Thoracic aorta (tissue), 2 donors: ENCODE results near the gene STAMBPL1. TPM values are rescaled to one million over a fixed set of nuclear protein-coding genes. Genes with fewer than 3 reads are reported as not detected.

Experiments used
- ATAC-seq: fragments of 150-250 bp; one replicate; pipeline ENCODE4 v1.8.0; 2017; ENCODE audit warnings: low read depth; ENCODE audit not compliant: insufficient number of reproducible peaks, low FRiP score
- DNase-seq: peaks from one replicate; pipeline ENCODE4 v3.0.0-alpha.2; 2020; ENCODE audit warnings: low spot score
- H3K27ac ChIP-seq, 2 donors: fragments of 200-600 bp; sonication (generic); 1 replicate in 1 of 2; 2 replicates in 1 of 2; pipeline ENCODE4 v1.5.1; 2016; ENCODE audit warnings: mild to moderate bottlenecking in 2 of 2, moderate library complexity in 2 of 2
- H3K27me3 ChIP-seq: fragments of 200-600 bp; sonication (generic); replicated peaks from 2 replicates; pipeline ENCODE4 v1.6.0; 2016; ENCODE audit warnings: mild to moderate bottlenecking; ENCODE audit not compliant: insufficient read depth
- H3K36me3 ChIP-seq: fragments of 200-600 bp; sonication (generic); one replicate; pipeline ENCODE4 v1.5.1; 2016
- H3K4me1 ChIP-seq, 2 donors: fragments of 200-600 bp; sonication (generic); 1 replicate in 1 of 2; 2 replicates in 1 of 2; pipeline versions ENCODE4 v1.5.1 to v1.6.0; 2016; ENCODE audit warnings: low read depth in 2 of 2, mild to moderate bottlenecking in 1 of 2; ENCODE audit not compliant: control insufficient read depth in 1 of 2
- H3K4me3 ChIP-seq: fragments of 200-600 bp; sonication (generic); 2 replicates; pipeline ENCODE4 v1.5.1; 2016; ENCODE audit warnings: mild to moderate bottlenecking
- H3K9me3 ChIP-seq: fragments of 200-600 bp; sonication (generic); 2 replicates; pipeline ENCODE4 v1.5.1; 2016
- CTCF ChIP-seq: fragments of 200-600 bp; sonication (generic); IDR thresholded peaks from one replicate; pipeline ENCODE4 v1.5.1; 2019; ENCODE audit warnings: antibody characterized with exemption
- total RNA-seq, 2 donors: library from RNA; depleted of rRNA; stranded (reverse); fragments of >200 nt; gene quantifications; one replicate each; pipeline versions ENCODE4 v1.1.0 to v1.2.3, GENCODE V29; 2016

The STAMBPL1 gene
- total RNA-seq, 2 donors from 2014 or later = 2.2 to 10.0 TPM

- Histone ChIP-seq H3K27ac (no peak overlapping the region), H3K36me3 (no peaks in the 10 kb centered on the region), H3K27me3 (no peaks in the 10 kb centered on the region), H3K9me3 (no peaks in the 10 kb centered on the region), H3K4me3 (no peak overlapping the region), H3K4me1 (no peaks in the 10 kb centered on the region)
- ATAC-seq (no peak), DNase-seq (no peak)
- no peak for TF ChIP-seq CTCF
Measured at GRCh38 chr10:88913788-88914187, 33.7 kb downstream of the STAMBPL1 start.

DNA sequence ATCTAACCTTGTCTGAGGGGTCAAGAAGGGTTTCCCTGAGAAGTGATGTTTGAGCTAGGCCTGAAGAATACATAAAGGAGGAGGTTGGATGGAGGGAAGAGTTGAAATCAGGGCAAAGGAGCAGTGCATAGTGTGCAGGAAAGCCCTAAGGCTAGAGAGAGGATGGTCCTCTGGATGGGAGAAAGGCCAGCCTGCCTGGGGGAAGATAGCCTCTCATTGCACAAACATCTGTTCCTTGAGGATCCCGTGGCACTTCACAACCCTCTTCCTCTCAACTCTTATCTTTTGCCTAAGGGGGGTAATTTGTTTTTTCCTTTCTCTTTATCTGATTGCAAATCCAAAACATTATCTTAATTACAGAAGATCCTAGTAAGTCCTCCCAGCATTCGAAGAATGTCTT is 35.7 kb downstream of the STAMBPL1 start:
- H3K27ac ChIP-seq = no peak overlapping the region
- H3K9me3 ChIP-seq = no peaks in the 10 kb centered on the region
- DNase-seq (no peak), ATAC-seq (no peak)
- no peak overlapping the region for H3K4me3 ChIP-seq
- no peaks in the 10 kb centered on the region for H3K27me3 ChIP-seq
- H3K4me1 ChIP-seq = peaks cover 3 to 4% of the 10 kb centered on the region in 2 donors
- no peaks in the 10 kb centered on the region for H3K36me3 ChIP-seq
- no peak for TF ChIP-seq CTCF

DNA sequence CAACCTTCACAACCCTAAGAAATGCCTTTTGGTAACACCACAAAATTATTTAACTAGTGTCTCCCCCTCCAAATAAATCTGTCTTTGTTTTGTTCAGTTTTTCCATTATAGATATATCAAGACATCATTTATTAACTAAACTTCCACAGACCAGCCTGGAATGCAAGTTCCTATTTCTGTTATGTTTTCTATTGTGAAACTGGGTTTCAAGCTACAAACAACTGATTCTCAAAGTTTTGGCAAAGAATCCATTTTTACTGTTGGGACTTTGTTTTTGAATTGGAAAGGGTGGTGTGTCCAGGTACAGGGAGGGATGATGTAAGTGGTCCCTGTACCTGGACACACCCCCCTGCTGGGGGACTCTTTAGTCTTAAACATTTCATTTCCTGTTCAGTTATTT is 36.2 kb downstream of the STAMBPL1 start:
- no peak for DNase-seq
- Histone ChIP-seq H3K27me3 (no peaks in the 10 kb centered on the region), H3K36me3 (no peaks in the 10 kb centered on the region), H3K4me1 (peaks cover 6 to 9% of the 10 kb centered on the region in 2 donors), H3K9me3 (no peaks in the 10 kb centered on the region), H3K4me3 (no peak overlapping the region), H3K27ac (no peak overlapping the region)
- ATAC-seq = no peak
- TF ChIP-seq CTCF = no peak

GRCh38 chr10:88916986-88917385 is 36.9 kb downstream of the STAMBPL1 start:
- Histone ChIP-seq H3K4me3 (no peak overlapping the region), H3K9me3 (no peaks in the 10 kb centered on the region), H3K4me1 (peaks cover 6 to 10% of the 10 kb centered on the region in 2 donors), H3K36me3 (no peaks in the 10 kb centered on the region), H3K27me3 (no peaks in the 10 kb centered on the region), H3K27ac (no peak overlapping the region)
- ATAC-seq (no peak), DNase-seq (no peak)
- no peak for TF ChIP-seq CTCF

DNA sequence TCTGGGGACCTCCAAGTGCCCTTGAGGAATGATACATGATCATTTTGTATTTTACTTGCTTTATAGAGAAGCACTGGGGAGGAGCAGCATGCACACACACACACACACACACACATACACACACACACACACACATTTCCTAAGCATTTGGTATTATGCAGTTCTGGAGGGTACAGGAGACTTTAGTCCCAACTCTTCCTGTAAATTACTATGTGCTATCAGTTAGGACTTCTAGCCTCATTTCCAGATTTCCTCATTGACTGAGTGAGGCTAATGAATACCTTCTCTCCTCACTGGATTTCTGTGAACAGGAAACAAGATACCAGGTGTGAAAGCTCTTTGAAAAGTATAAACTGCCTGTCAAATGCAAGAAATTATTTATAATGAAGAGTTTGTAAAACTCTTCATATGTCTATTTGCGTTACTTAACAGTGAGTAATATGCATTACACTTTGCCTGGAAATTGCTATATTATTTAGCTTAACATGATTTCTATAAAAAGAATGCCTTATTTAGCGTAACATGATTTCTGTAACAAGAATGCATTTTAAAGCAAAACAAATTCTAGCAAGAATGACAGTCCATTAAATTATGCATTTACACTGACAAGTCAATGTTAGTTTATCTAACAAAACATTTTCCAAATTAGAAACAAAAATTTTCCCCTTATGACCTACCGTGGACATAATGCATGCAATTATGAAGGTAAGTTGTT is 38.3 kb downstream of the STAMBPL1 start:
- no peak for DNase-seq
- Histone ChIP-seq H3K36me3 (no peaks in the 10 kb centered on the region), H3K9me3 (no peaks in the 10 kb centered on the region), H3K4me1 (peaks cover 6 to 10% of the 10 kb centered on the region in 2 donors), H3K27ac (no peak overlapping the region), H3K27me3 (no peaks in the 10 kb centered on the region), H3K4me3 (no peak overlapping the region)
- no peak for ATAC-seq
- TF ChIP-seq CTCF = no peak
